HepG2 (cell line): ENCODE measurements around the gene MGA. TPM values are rescaled to one million over a fixed set of nuclear protein-coding genes. Genes with fewer than 3 reads are reported as not detected.

Experiments used
- ATM ChIP-seq: fragments of 450-650 bp; IDR thresholded peaks from 2 replicates; pipeline ENCODE4 v1.7.1; 2017; ENCODE audit warnings: mild to moderate bottlenecking, borderline replicate concordance
- BRD4 ChIP-seq: sonication (generic); formaldehyde crosslinking; IDR thresholded peaks from 2 replicates; pipeline ENCODE4 v1.4.0; 2020; ENCODE audit warnings: missing genetic modification reagents
- CERS6 ChIP-seq: sonication (generic); formaldehyde crosslinking; IDR thresholded peaks from 2 replicates; pipeline ENCODE4 v1.5.0; 2020; ENCODE audit warnings: missing genetic modification reagents
- E2F5 ChIP-seq: sonication (generic); formaldehyde crosslinking; conservative IDR thresholded peaks from 2 replicates; pipeline ENCODE4 v1.4.0; 2020; ENCODE audit warnings: missing genetic modification reagents
- HDAC1 ChIP-seq: sonication (generic); formaldehyde crosslinking; IDR thresholded peaks from 2 replicates; pipeline ENCODE4 v1.5.1; 2020; ENCODE audit warnings: mild to moderate bottlenecking, missing genetic modification reagents
- LCORL ChIP-seq, 2 experiments: fragments of 450-650 bp in 1 of 2; sonication (generic) in 1 of 2; formaldehyde crosslinking in 1 of 2; IDR thresholded peaks; 2 replicates each; pipeline versions ENCODE4 v1.5.0 to v1.6.1; 2017 to 2020; ENCODE audit warnings: antibody characterized with exemption in 1 of 2, missing genetic modification reagents in 1 of 2
- MAX ChIP-seq: IDR thresholded peaks from 2 replicates; pipeline ENCODE4 v1.6.1; 2012; ENCODE audit warnings: inconsistent platforms
- MED13 ChIP-seq: sonication (generic); formaldehyde crosslinking; IDR thresholded peaks from 2 replicates; pipeline ENCODE4 v1.5.0; 2020; ENCODE audit warnings: missing genetic modification reagents
- MNT ChIP-seq: fragments of 450-650 bp; IDR thresholded peaks from 2 replicates; pipeline ENCODE4 v1.6.1; 2016
- NCOA5 ChIP-seq: sonication (generic); formaldehyde crosslinking; IDR thresholded peaks from 2 replicates; pipeline ENCODE4 v1.4.0; 2020; ENCODE audit warnings: missing genetic modification reagents
- PAXIP1 ChIP-seq: sonication (generic); formaldehyde crosslinking; conservative IDR thresholded peaks from 2 replicates; pipeline ENCODE4 v1.4.0; 2020; ENCODE audit warnings: mild to moderate bottlenecking, missing genetic modification reagents, moderate library complexity
- SUZ12 ChIP-seq: fragments of 150-350 bp; IDR thresholded peaks from 2 replicates; pipeline ENCODE4 v1.6.1; 2014; ENCODE audit warnings: low read depth, low read length
- ZBTB44 ChIP-seq: sonication (generic); formaldehyde crosslinking; IDR thresholded peaks from 2 replicates; pipeline ENCODE4 v1.4.0; 2020; ENCODE audit warnings: missing genetic modification reagents
- ZBTB7A ChIP-seq: sonication (generic); formaldehyde crosslinking; IDR thresholded peaks from 2 replicates; pipeline ENCODE4 v1.8.0; 2022; ENCODE audit warnings: mild to moderate bottlenecking, missing genetic modification reagents
- ZBTB8A ChIP-seq: sonication (generic); formaldehyde crosslinking; IDR thresholded peaks from 2 replicates; pipeline ENCODE4 v1.4.0; 2020; ENCODE audit warnings: mild to moderate bottlenecking, low read depth, missing genetic modification reagents, borderline replicate concordance
- ZKSCAN5 ChIP-seq: sonication (generic); formaldehyde crosslinking; IDR thresholded peaks from 2 replicates; pipeline ENCODE4 v1.5.1; 2020; ENCODE audit warnings: mild to moderate bottlenecking, missing genetic modification reagents
- ZNF577 ChIP-seq: sonication (generic); formaldehyde crosslinking; IDR thresholded peaks from 2 replicates; pipeline ENCODE4 v1.4.0; 2020; ENCODE audit warnings: mild to moderate bottlenecking, low read depth, missing genetic modification reagents, borderline replicate concordance
- ZNF672 ChIP-seq: sonication (generic); formaldehyde crosslinking; IDR thresholded peaks from 2 replicates; pipeline ENCODE4 v1.8.1; 2022; ENCODE audit warnings: missing genetic modification reagents
- ZNF775 ChIP-seq: sonication (generic); formaldehyde crosslinking; IDR thresholded peaks from 2 replicates; pipeline ENCODE4 v1.4.0; 2020; ENCODE audit warnings: missing genetic modification reagents, mild to moderate bottlenecking, moderate library complexity, borderline replicate concordance
- polyA plus RNA-seq, 8 experiments: library from polyadenylated mRNA; depleted of rRNA in 3 of 8; stranded (reverse) in 7 of 8; unstranded in 1 of 8; fragments of >200 nt; fragmentation: Illumina TruSeq in 4 of 8; extraction: Trizol in 4 of 8; gene quantifications; 2 replicates each; pipeline versions ENCODE4 v1.2.1 to v1.2.3, GENCODE V29; 2011 to 2016; ENCODE audit warnings: low read depth in 4 of 8, missing spikeins in 1 of 8, mixed read lengths in 1 of 8; ENCODE audit not compliant: insufficient read depth in 1 of 8
- total RNA-seq, 5 experiments: library from RNA; depleted of rRNA; stranded (reverse); fragments of >200 nt; fragmentation: Illumina TruSeq; extraction: Trizol; gene quantifications; 2 replicates each; pipeline ENCODE4 v1.2.3, GENCODE V29; 2016; ENCODE audit warnings: low read depth in 1 of 5

MGA gene
- total and polyA plus RNA-seq, 2 of the 13 experiments (the other 11 are each of a cell fraction or from before 2014, with no cell fraction given) = 5.3 to 59.0 TPM

- TF ChIP-seq NCOA5 (no peak), ZKSCAN5 (0 out of 2 replicates have a peak, but pooled peaks have one; percentile 66), PAXIP1 (CRISPR knock-in tag) (peak; percentile 39), MNT (no peak), SUZ12 (no peak), CERS6 (CRISPR knock-in tag) (peak; percentile 98), ZNF672 (CRISPR knock-in tag) (peak; percentile 96), LCORL (IDR thresholded peaks at IDR 0.05) (no peak), LCORL (CRISPR knock-in tag; IDR thresholded peaks at IDR 0.05) (peak; percentile 35), ZNF775 (CRISPR knock-in tag) (peak; percentile 92; the same call in 1 of the 2 replicates), HDAC1 (peak; percentile 47), ZBTB7A (CRISPR knock-in tag) (peak; percentile 96), MAX (peak; percentile 98), MED13 (CRISPR knock-in tag) (peak; percentile 61), ATM (no peak), ZBTB8A (CRISPR knock-in tag) (peak; percentile 98), ZNF577 (CRISPR knock-in tag) (peak; percentile 95; the same call in 1 of the 2 replicates), ZBTB44 (peak; percentile 91; the same call in 1 of the 2 replicates), E2F5 (CRISPR knock-in tag) (0 out of 2 replicates have a peak, but pooled peaks have one; percentile 48), BRD4 (CRISPR knock-in tag) (peak; percentile 69; the same call in 1 of the 2 replicates)
These were observed 38.7 kb upstream of the MGA start (continued) for GRCh38 chr15:41621200-41622193.
